GM12892 (cell line): ENCODE measurements around the gene ITPA. TPM values are rescaled to one million over a fixed set of nuclear protein-coding genes. Genes with fewer than 3 reads are reported as not detected.

Experiments used
- DNase-seq: peaks from one replicate; pipeline ENCODE4 v3.0.0; 2011; ENCODE audit not compliant: insufficient read length
- FAIRE-seq: peaks from 2 replicates; lab custom pipeline; 2011; peaks lifted over from hg19 to GRCh38; lab: Jason Lieb, UNC
- POLR2A ChIP-seq: IDR thresholded peaks from 2 replicates; pipeline ENCODE4 v1.6.1; 2011; ENCODE audit warnings: low read depth, low read length, control low read depth
- POLR2AphosphoS5 ChIP-seq: IDR thresholded peaks from 2 replicates; pipeline ENCODE4 v1.6.1; 2011; ENCODE audit warnings: low read depth, low read length, control low read depth
- TAF1 ChIP-seq: IDR thresholded peaks from 2 replicates; pipeline ENCODE4 v1.6.1; 2011; ENCODE audit warnings: low read depth, mild to moderate bottlenecking, control low read depth, low read length, borderline replicate concordance
- polyA plus RNA-seq: library from polyadenylated mRNA; unstranded; fragments of >200 nt; gene quantifications from one replicate; pipeline ENCODE4 v1.2.1, GENCODE V29; 2012; ENCODE audit warnings: missing spikeins, inconsistent platforms; ENCODE audit not compliant: missing spikeins

ITPA gene
- polyA plus RNA-seq = 55.7 TPM

DNA sequence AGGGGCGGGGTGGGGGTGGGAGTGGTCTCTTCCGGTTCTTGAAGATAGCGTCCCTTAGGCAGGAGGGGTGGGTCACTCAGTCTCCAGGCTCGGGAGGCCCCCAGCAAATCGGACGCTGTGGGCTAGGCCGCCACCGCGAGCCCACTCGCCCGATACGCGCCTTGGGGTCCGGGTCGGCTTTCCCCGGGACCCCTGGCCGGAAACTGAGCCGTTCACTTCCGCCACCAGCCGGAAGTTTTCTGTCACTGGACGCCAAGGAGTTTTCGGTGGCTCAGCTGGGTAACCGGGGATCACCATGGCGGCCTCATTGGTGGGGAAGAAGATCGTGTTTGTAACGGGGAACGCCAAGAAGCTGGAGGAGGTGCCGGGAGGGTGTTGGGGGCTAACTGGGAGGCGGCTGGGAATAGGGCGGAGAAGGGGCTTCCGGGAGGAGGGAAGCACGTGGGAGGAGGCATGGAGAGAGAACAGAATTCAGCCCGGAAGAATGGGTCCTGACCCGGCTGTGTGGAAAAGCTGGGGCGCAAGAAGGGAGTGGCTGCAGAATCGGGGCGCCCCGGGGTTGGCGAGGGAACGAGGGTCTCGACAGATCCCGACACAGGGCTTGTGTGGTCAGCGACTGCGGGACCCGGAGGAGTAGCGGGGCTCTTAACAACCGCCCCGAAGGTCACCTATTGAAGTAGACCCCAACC lies at the start of gene ITPA:
ITPA (plus strand) TSS at position 242 of the 689 bp plus-strand sequence; CDS start at position 296, 54 bp downstream.
- FAIRE-seq (peak; percentile 87), DNase-seq (peak; percentile 79)
- TF ChIP-seq TAF1 (peak; percentile 64; the same call in 1 of the 2 replicates), POLR2AphosphoS5 (peak; percentile 57), POLR2A (peak; percentile 73; the same call in 1 of the 2 replicates)

GRCh38 chr20:3160418-3160817 lies 48.9 kb upstream of the ITPA start:
- no peak for DNase-seq
- TF ChIP-seq TAF1 (no peak), POLR2A (no peak), POLR2AphosphoS5 (no peak)
- no peak for FAIRE-seq

DNA sequence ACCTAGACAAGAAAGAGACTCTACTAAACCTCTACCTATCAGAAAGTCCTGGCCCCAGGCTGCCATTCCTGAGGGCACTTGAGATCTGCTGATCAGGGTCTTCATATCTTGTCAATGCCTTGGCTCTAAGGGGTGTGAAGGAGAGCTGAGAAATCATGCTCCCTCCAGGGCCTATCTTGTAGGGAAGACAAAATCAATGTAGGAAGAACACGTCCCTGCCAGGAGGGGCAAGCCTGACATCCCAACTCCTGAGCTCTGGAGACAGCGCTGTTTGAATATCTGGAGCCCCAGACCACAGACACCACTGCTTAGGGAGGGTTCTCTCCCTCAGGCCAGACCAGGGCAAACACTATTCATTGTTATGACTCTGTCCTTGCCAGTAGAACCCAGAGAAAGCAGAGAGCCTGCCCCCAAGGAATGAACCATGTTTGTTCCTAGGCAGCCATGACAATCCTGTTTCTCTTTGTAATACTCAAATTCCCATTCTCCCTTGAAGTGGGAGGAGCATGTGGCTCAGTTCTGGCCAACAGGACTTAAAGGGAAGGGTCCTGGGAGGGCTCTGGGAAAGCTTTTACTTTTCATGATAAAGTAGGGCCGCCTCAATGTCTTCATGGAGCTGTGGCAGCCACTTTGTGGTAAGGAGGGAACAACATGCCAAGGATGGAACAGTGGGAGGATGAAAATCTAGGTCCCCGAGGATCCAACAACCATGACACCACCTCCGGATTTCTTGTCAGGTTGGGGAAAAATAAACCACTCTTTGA lies 47.8 kb upstream of the ITPA start:
- no peak for FAIRE-seq
- no peak for DNase-seq
- no peak for TF ChIP-seq POLR2A
- no peak for TF ChIP-seq POLR2AphosphoS5
- no peak for TF ChIP-seq TAF1

DNA sequence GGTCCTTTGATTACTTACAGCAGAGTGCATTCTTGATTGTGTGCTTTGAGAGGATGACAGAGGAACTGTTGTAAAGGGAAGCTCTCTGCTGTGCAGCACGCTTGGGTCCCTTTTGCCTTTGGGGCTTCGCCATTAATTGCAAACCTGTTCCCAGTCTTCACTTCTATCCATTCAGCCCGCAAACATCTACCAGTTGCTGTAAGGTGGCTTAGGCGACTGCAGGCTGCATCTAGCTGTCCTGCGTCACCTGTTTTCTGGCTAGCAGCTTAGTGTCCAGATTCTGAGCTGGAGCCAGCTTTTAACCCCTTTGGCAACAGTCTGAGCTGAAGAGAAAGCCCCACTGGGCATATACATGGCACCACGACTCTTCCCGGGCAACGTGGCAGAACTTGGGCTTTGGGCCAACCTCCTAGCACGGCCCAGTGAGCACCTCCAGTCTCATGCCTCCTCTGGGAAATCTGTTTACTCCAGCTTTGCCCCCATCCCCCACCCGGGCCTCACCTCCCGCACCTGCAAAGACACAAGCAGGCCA lies 47.2 kb upstream of the ITPA start:
- FAIRE-seq (no peak), DNase-seq (no peak)
- TF ChIP-seq POLR2AphosphoS5 (no peak), POLR2A (no peak), TAF1 (no peak)

DNA sequence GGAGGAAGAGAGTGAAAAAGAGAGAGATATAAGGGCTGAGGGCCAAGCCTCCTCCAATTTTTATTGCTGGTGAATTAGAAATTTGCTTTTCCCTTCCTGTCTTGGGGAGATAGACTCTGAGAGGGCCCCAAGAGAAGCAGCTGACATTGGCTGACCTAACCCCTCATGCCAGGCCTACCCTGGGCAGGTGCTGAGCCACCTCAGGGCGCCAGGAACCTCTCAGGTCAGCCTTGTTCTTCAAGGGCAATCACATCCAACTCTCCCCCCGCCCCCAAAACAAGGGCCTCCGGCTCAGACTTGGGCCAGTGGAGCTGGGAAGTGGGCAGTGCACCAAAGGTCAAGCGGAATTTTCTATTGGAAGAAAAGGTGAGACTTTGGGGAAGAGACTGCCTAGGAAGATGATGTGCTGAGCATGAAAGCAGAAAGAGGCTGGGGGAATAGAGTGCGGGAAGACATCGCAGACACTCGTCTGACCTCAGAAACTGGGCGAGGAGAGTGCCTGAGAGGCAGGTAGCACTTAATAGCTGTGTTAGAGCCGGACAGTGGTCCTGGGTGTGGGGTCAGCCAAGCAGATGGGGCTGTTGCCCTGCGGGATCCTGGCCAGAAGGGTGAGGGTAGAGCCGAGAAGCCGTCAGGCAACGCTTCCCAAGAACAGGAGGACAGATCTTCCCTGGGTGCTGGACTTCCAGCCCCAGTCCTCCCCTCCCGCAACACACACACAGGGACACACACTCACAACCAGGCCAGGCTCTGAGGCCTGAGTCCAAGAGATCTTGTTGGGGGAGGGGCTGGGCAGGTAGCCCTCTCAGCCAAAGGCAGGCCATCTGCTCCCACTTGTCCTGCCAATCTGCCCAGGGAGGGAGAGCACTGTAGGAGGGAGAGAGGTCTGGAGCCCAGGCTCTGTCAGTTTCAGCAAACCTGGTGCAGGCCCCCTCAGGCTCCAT lies 45.9 kb upstream of the ITPA start:
- FAIRE-seq (no peak), DNase-seq (no peak)
- TF ChIP-seq POLR2A (no peak), TAF1 (no peak), POLR2AphosphoS5 (no peak)

DNA sequence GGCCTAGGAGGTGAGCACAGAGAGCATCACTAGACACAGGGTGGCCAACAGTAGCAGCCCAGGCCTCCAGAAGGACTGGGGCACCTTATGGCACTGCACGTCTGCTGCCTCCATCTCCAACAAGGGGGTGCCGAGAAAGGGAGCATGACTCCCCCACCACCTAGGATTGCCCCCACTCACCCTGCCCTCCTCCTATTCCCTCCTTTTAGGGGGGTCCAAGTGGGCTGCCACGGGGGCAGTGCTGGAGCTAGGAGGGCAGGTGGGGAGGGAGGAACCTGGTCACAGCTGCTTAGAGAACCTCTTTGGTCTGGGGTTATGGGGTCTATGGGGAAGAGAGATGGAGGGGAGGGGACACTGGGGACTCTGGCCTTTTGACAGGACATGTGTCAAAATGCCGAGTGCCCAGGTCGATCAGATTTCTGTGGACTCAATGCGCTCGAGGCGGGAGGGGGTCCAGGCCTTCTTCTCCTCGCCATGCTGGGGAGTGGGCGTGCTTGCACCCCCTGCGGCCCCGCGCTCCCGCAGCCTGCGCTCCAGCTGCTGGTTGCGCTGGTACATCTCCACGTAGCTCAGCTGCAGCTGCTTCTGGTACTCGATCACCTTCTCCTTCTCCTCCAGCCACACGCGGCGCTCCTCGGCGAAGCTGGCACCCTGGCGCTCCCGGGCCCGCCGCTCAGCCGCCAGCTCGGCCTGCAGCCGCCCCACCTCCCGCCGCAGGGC lies 45.1 kb upstream of the ITPA start:
- no peak for DNase-seq
- TF ChIP-seq TAF1 (no peak), POLR2A (no peak), POLR2AphosphoS5 (no peak)
- FAIRE-seq = no peak

GRCh38 chr20:3164763-3165410 lies 44.4 kb upstream of the ITPA start:
- no peak for TF ChIP-seq TAF1
- no peak for TF ChIP-seq POLR2A
- no peak for TF ChIP-seq POLR2AphosphoS5
- no peak for DNase-seq
- FAIRE-seq = no peak

GRCh38 chr20:3165473-3166337 lies 43.6 kb upstream of the ITPA start:
- FAIRE-seq (no peak), DNase-seq (peak; percentile 20)
- TF ChIP-seq POLR2A (no peak), POLR2AphosphoS5 (no peak), TAF1 (no peak)

- TF ChIP-seq POLR2A = no peak
- no peak for TF ChIP-seq TAF1
- TF ChIP-seq POLR2AphosphoS5 = no peak
- DNase-seq = no peak
- no peak for FAIRE-seq
Measured at GRCh38 chr20:3166338-3166912, 42.9 kb upstream of the ITPA start.
